Esophagus squamous epithelium (tissue), 5 donors: ENCODE measurements around the gene PTPN20. TPM values are rescaled to one million over a fixed set of nuclear protein-coding genes. Genes with fewer than 3 reads are reported as not detected.

Source experiments
- DNase-seq: peaks from one replicate; lab custom pipeline; 2025; lab: John Stamatoyannopoulos, UW
- H3K27ac ChIP-seq, 4 donors: fragments of 200-600 bp; sonication (generic); one replicate each; pipeline ENCODE4 v1.5.1; 2016 to 2019; ENCODE audit warnings: mild to moderate bottlenecking in 1 of 4
- H3K27me3 ChIP-seq, 4 donors: fragments of 200-600 bp; sonication (generic); 1 replicate in 3 of 4; 2 replicates in 1 of 4; pipeline versions ENCODE4 v1.5.1 to v1.6.0; 2017 to 2021; ENCODE audit warnings: antibody characterized with exemption in 1 of 4
- H3K36me3 ChIP-seq, 3 donors: fragments of 200-600 bp; sonication (generic); one replicate each; pipeline ENCODE4 v1.5.1; 2016 to 2019
- H3K4me1 ChIP-seq, 3 donors: fragments of 200-600 bp; sonication (generic); one replicate each; pipeline ENCODE4 v1.5.1; 2017 to 2019
- H3K4me3 ChIP-seq, 4 donors: fragments of 200-600 bp; sonication (generic); 1 replicate in 3 of 4; 2 replicates in 1 of 4; pipeline ENCODE4 v1.5.1; 2016 to 2019; ENCODE audit warnings: mild to moderate bottlenecking in 2 of 4, moderate library complexity in 1 of 4
- H3K9me3 ChIP-seq, 3 donors: fragments of 200-600 bp; sonication (generic); one replicate each; pipeline ENCODE4 v1.5.1; 2016 to 2019
- CTCF ChIP-seq, 6 experiments: fragments of 450-650 bp in 4 of 6; fragments of 200-600 bp in 2 of 6; sonication (generic) in 2 of 6; IDR thresholded peaks; one replicate each; pipeline ENCODE4 v1.5.1; 2016 to 2019; ENCODE audit warnings: antibody characterized with exemption in 6 of 6, mild to moderate bottlenecking in 4 of 6, moderate library complexity in 4 of 6
- POLR2A ChIP-seq, 4 donors: fragments of 450-650 bp; IDR thresholded peaks; one replicate each; pipeline ENCODE4 v1.6.1; 2017; ENCODE audit warnings: antibody characterized with exemption in 4 of 4, mild to moderate bottlenecking in 4 of 4, moderate library complexity in 3 of 4
- WGBS, 2 donors: methylation state at CpG; one replicate each; pipeline ENCODE4 v1.1.5; 2018; 5-methylcytosine and 5-hydroxymethylcytosine counted together
- intact Hi-C: fragments of 100-400 bp; cut with DNase I; formaldehyde crosslinking; loops from one replicate; pipeline ENCODE4 v1.15.0; 2022
- total RNA-seq, 4 donors: library from RNA; depleted of rRNA; stranded (reverse); fragments of >200 nt; gene quantifications; one replicate each; pipeline ENCODE4 v1.1.0, GENCODE V29; 2016
- donor health status: DM: yes; HTN: yes; CAD: no.

Gene PTPN20
- total RNA-seq, 4 donors from 2014 or later = 1.8 to 7.5 (median 5.0) TPM

- intact Hi-C loops = no loop called here
- Histone ChIP-seq H3K27ac (no peak overlapping the region), H3K4me1 (no peaks in the 10 kb centered on the region), H3K27me3 (no peaks in the 10 kb centered on the region), H3K4me3 (no peak overlapping the region), H3K9me3 (no peaks in the 10 kb centered on the region), H3K36me3 (no peaks in the 10 kb centered on the region)
- 65 to 77% methylated on average over 7 to 9 of the region's 17 CpGs for WGBS, 2 donors
- DNase-seq = no peak
- TF ChIP-seq POLR2A (IDR thresholded peaks at IDR 0.05) = no peak
Measured at GRCh38 chr10:47023237-47024045, 112.2 kb downstream of the PTPN20 start.

- no peaks in the 10 kb centered on the region for H3K27me3 ChIP-seq
- H3K36me3 ChIP-seq = no peaks in the 10 kb centered on the region
- H3K4me1 ChIP-seq = no peaks in the 10 kb centered on the region
- no peak overlapping the region for H3K4me3 ChIP-seq
- intact Hi-C loops = no loop called here
- WGBS, 2 donors = 44 to 45% methylated on average over 1 of the region's 1 CpG
- H3K9me3 ChIP-seq = no peaks in the 10 kb centered on the region
- no peak overlapping the region for H3K27ac ChIP-seq
- TF ChIP-seq CTCF (IDR thresholded peaks at IDR 0.05) (no peak), POLR2A (IDR thresholded peaks at IDR 0.05) (no peak)
- no peak for DNase-seq
Measured at GRCh38 chr10:47024046-47024322, 112.8 kb downstream of the PTPN20 start.

- Histone ChIP-seq H3K36me3 (no peaks in the 10 kb centered on the region), H3K4me3 (no peak overlapping the region), H3K27ac (no peak overlapping the region), H3K4me1 (no peaks in the 10 kb centered on the region), H3K9me3 (no peaks in the 10 kb centered on the region), H3K27me3 (no peaks in the 10 kb centered on the region)
- intact Hi-C loops = no loop called here
- TF ChIP-seq CTCF (IDR thresholded peaks at IDR 0.05) (peak; percentile 51 to 87 (median 69)), POLR2A (IDR thresholded peaks at IDR 0.05) (no peak)
- WGBS, 2 donors = 34 to 40% methylated on average over 4 to 6 of the region's 9 CpGs
- DNase-seq = no peak
Measured at GRCh38 chr10:47024399-47025252, 113.4 kb downstream of the PTPN20 start.

- H3K27me3 ChIP-seq = no peaks in the 10 kb centered on the region
- TF ChIP-seq POLR2A (IDR thresholded peaks at IDR 0.05) (no peak), CTCF (IDR thresholded peaks at IDR 0.05) (no peak)
- H3K36me3 ChIP-seq = no peaks in the 10 kb centered on the region
- no peak for DNase-seq
- no peaks in the 10 kb centered on the region for H3K9me3 ChIP-seq
- intact Hi-C loops = no loop called here
- WGBS, 2 donors = 60% methylated on average over 3 of the region's 4 CpGs; no CpG with 5 or more reads in 1 of the 2 donors
- H3K27ac ChIP-seq = no peak overlapping the region
- H3K4me3 ChIP-seq = no peak overlapping the region
- no peaks in the 10 kb centered on the region for H3K4me1 ChIP-seq
Measured at GRCh38 chr10:47025253-47025539, 114.0 kb downstream of the PTPN20 start.

GRCh38 chr10:47025540-47026300, 114.5 kb downstream of the PTPN20 start:
- Histone ChIP-seq H3K27me3 (no peaks in the 10 kb centered on the region), H3K36me3 (no peaks in the 10 kb centered on the region), H3K27ac (no peak overlapping the region), H3K9me3 (no peaks in the 10 kb centered on the region), H3K4me3 (no peak overlapping the region), H3K4me1 (no peaks in the 10 kb centered on the region)
- no peak for DNase-seq
- WGBS, 2 donors = 77 to 83% methylated on average over 2 to 3 of the region's 10 CpGs
- TF ChIP-seq CTCF (IDR thresholded peaks at IDR 0.05) (no peak), POLR2A (IDR thresholded peaks at IDR 0.05) (no peak)
- intact Hi-C loops = no loop called here
